H1 (cell line): ENCODE data around the gene RBCK1. TPM values are rescaled to one million over a fixed set of nuclear protein-coding genes. Genes with fewer than 3 reads are reported as not detected.
A peak's percentile ranks its signal among the peaks of the same experiment; 100 is the strongest.

Source experiments
- CTCF ChIA-PET: fragments of 300-600 bp; sonication (Branson Sonifier 250); formaldehyde crosslinking; loops from one replicate; lab custom pipeline; 2021; ENCODE audit not compliant: partially characterized antibody; lab: Charles Lee
- POLR2A ChIA-PET: fragments of 300-600 bp; sonication (Branson Sonifier 250); formaldehyde crosslinking; loops from one replicate; lab custom pipeline; 2021; ENCODE audit warnings: inconsistent platforms; ENCODE audit not compliant: partially characterized antibody; lab: Charles Lee
- DNase-seq, 2 experiments: peaks; one replicate each; pipeline versions ENCODE4 v3.0.0 to v3.0.0-alpha.2; 2010 to 2022; ENCODE audit warnings: low spot score in 2 of 2, low read depth in 1 of 2, mixed read lengths in 1 of 2
- FAIRE-seq: peaks from 2 replicates; lab custom pipeline; 2011; peaks lifted over from hg19 to GRCh38; lab: Jason Lieb, UNC
- H2AFZ ChIP-seq: 2 replicates; pipeline ENCODE4 v1.8.1; 2012; ENCODE audit warnings: low read length, inconsistent platforms
- H2AK5ac ChIP-seq: 2 replicates; pipeline ENCODE4 v1.6.1; 2013; ENCODE audit warnings: low read depth, low read length
- H2BK120ac ChIP-seq: replicated peaks from 2 replicates; pipeline ENCODE3; 2013; ENCODE audit warnings: low read depth, low read length, inconsistent platforms
- H2BK12ac ChIP-seq: 2 replicates; pipeline ENCODE4 v1.6.1; 2013; ENCODE audit warnings: low read depth, low read length
- H2BK15ac ChIP-seq: 2 replicates; pipeline ENCODE4 v1.6.1; 2013; ENCODE audit warnings: low read length
- H2BK20ac ChIP-seq: 2 replicates; pipeline ENCODE4 v1.6.1; 2013; ENCODE audit warnings: low read length
- H2BK5ac ChIP-seq: 2 replicates; pipeline ENCODE4 v1.6.1; 2013; ENCODE audit warnings: low read depth, low read length
- H3K14ac ChIP-seq: 2 replicates; pipeline ENCODE4 v1.6.1; 2013; ENCODE audit warnings: inconsistent platforms; ENCODE audit not compliant: insufficient read length
- H3K18ac ChIP-seq: 2 replicates; pipeline ENCODE4 v1.6.1; 2013; ENCODE audit warnings: low read length; ENCODE audit errors: extremely low read depth
- H3K23ac ChIP-seq: 2 replicates; pipeline ENCODE4 v1.6.1; 2013; ENCODE audit warnings: inconsistent platforms; ENCODE audit not compliant: insufficient read length
- H3K23me2 ChIP-seq: 2 replicates; pipeline ENCODE4 v1.6.1; 2013; ENCODE audit warnings: low read depth, low read length
- H3K27ac ChIP-seq: 2 replicates; pipeline ENCODE4 v1.6.1; 2011; ENCODE audit warnings: low read depth, low read length, inconsistent platforms
- H3K27me3 ChIP-seq, 4 experiments: replicated peaks in 1 of 4; 1 replicate in 1 of 4; 2 replicates in 3 of 4; pipeline versions ENCODE4 v1.6.1 to v1.8.1; 2011 to 2013; ENCODE audit warnings: low read length in 3 of 4, mild to moderate bottlenecking in 3 of 4, inconsistent platforms in 2 of 4, mixed read lengths in 2 of 4, moderate library complexity in 1 of 4; ENCODE audit not compliant: control insufficient read depth in 3 of 4, insufficient read depth in 3 of 4; ENCODE audit errors: extremely low read depth in 1 of 4
- H3K36me3 ChIP-seq, 4 experiments: 2 replicates each; pipeline versions ENCODE4 v1.6.1 to v1.8.1; 2011 to 2013; ENCODE audit warnings: mild to moderate bottlenecking in 4 of 4, low read length in 3 of 4, moderate library complexity in 2 of 4, control low read depth in 1 of 4, inconsistent platforms in 1 of 4; ENCODE audit not compliant: insufficient read depth in 4 of 4, control insufficient read depth in 2 of 4
- H3K4ac ChIP-seq: replicated peaks from 2 replicates; pipeline ENCODE3; 2013; ENCODE audit warnings: low read length, low read depth, mixed read lengths, inconsistent platforms; ENCODE audit not compliant: insufficient read length
- H3K4me1 ChIP-seq, 4 experiments: replicated peaks in 1 of 4; 1 replicate in 1 of 4; 2 replicates in 3 of 4; pipeline versions ENCODE4 v1.6.1 to v1.8.1; 2011 to 2013; ENCODE audit warnings: low read length in 3 of 4, inconsistent platforms in 2 of 4, mixed read lengths in 1 of 4; ENCODE audit not compliant: insufficient read depth in 4 of 4, control insufficient read depth in 3 of 4
- H3K4me2 ChIP-seq, 2 experiments: 2 replicates each; pipeline versions ENCODE4 v1.6.1 to v1.8.1; 2011 to 2013; ENCODE audit warnings: low read depth in 2 of 2, low read length in 2 of 2, control low read depth in 1 of 2, inconsistent platforms in 1 of 2, mild to moderate bottlenecking in 1 of 2; ENCODE audit not compliant: insufficient read depth in 1 of 2
- H3K4me3 ChIP-seq, 4 experiments: fragments of 200-600, 300-600 bp in 1 of 4; sonication (generic), shearing (Covaris generic), sonication (Bioruptor Twin) in 1 of 4; 2 replicates each; pipeline versions ENCODE4 v1.5.1 to v1.8.1; 2011 to 2016; ENCODE audit warnings: low read length in 4 of 4, low read depth in 3 of 4, control low read depth in 2 of 4, inconsistent platforms in 2 of 4, mild to moderate bottlenecking in 2 of 4, mixed read lengths in 1 of 4, moderate library complexity in 1 of 4; ENCODE audit not compliant: insufficient read depth in 2 of 4; ENCODE audit errors: extremely low read depth in 1 of 4
- H3K56ac ChIP-seq: replicated peaks from 2 replicates; pipeline ENCODE3; 2013; ENCODE audit warnings: low read depth, mild to moderate bottlenecking, mixed read lengths, low read length, inconsistent platforms; ENCODE audit not compliant: insufficient read length
- H3K79me1 ChIP-seq: 2 replicates; pipeline ENCODE4 v1.6.1; 2013; ENCODE audit warnings: low read depth, low read length, control low read depth
- H3K79me2 ChIP-seq, 2 experiments: 2 replicates each; pipeline versions ENCODE4 v1.6.1 to v1.8.1; 2012 to 2013; ENCODE audit warnings: low read length in 2 of 2, mild to moderate bottlenecking in 2 of 2, inconsistent platforms in 1 of 2; ENCODE audit not compliant: insufficient read depth in 2 of 2, control insufficient read depth in 1 of 2
- H3K9ac ChIP-seq, 4 experiments: replicated peaks in 1 of 4; 1 replicate in 1 of 4; 2 replicates in 3 of 4; pipeline versions ENCODE4 v1.6.1 to v1.8.1; 2011 to 2013; ENCODE audit warnings: low read depth in 3 of 4, low read length in 3 of 4, control low read depth in 2 of 4, mild to moderate bottlenecking in 2 of 4, moderate library complexity in 2 of 4, inconsistent platforms in 1 of 4; ENCODE audit errors: extremely low read depth in 1 of 4
- H3K9me3 ChIP-seq, 2 experiments: 2 replicates each; pipeline versions ENCODE4 v1.6.1 to v1.8.1; 2012 to 2013; ENCODE audit warnings: mild to moderate bottlenecking in 2 of 2, moderate library complexity in 2 of 2, control low read depth in 1 of 2, inconsistent platforms in 1 of 2, low read depth in 1 of 2, low read length in 1 of 2, mixed read lengths in 1 of 2; ENCODE audit not compliant: insufficient read depth in 2 of 2
- H4K20me1 ChIP-seq, 2 experiments: replicated peaks in 1 of 2; 2 replicates each; pipeline versions ENCODE3 to v1.8.1; 2011 to 2013; ENCODE audit warnings: inconsistent platforms in 2 of 2, low read length in 2 of 2, mild to moderate bottlenecking in 1 of 2; ENCODE audit not compliant: insufficient read depth in 2 of 2, control insufficient read depth in 1 of 2
- H4K5ac ChIP-seq: 2 replicates; pipeline ENCODE4 v1.6.1; 2013; ENCODE audit warnings: low read length, low read depth, mixed read lengths, inconsistent platforms; ENCODE audit not compliant: insufficient read length
- H4K8ac ChIP-seq: 2 replicates; pipeline ENCODE4 v1.8.0; 2013; ENCODE audit warnings: mild to moderate bottlenecking, moderate library complexity, low read length, inconsistent platforms; ENCODE audit not compliant: insufficient read depth; ENCODE audit errors: extremely low read depth
- H4K91ac ChIP-seq: replicated peaks from 2 replicates; pipeline ENCODE3; 2013; ENCODE audit warnings: low read length, mixed read lengths, inconsistent platforms; ENCODE audit not compliant: insufficient read length
- BACH1 ChIP-seq: IDR thresholded peaks from 2 replicates; pipeline ENCODE4 v1.6.1; 2012; ENCODE audit warnings: low read length, improper control_type of control experiment
- E2F6 ChIP-seq: IDR thresholded peaks from 2 replicates; pipeline ENCODE4 v1.6.1; 2012; ENCODE audit warnings: inconsistent platforms
- FOSL1 ChIP-seq: IDR thresholded peaks from 2 replicates; pipeline ENCODE4 v1.6.1; 2011; ENCODE audit warnings: mild to moderate bottlenecking, low read depth, low read length, moderate library complexity; ENCODE audit not compliant: insufficient read depth
- GABPA ChIP-seq: IDR thresholded peaks from 2 replicates; pipeline ENCODE4 v1.6.1; 2011; ENCODE audit warnings: mild to moderate bottlenecking, low read length, moderate library complexity, borderline replicate concordance; ENCODE audit not compliant: insufficient read depth
- KDM5A ChIP-seq: fragments of 200-600 bp; IDR thresholded peaks from 2 replicates; pipeline ENCODE4 v1.7.1; 2012; ENCODE audit warnings: mild to moderate bottlenecking, low read length, inconsistent platforms, mixed read lengths
- NRF1 ChIP-seq: IDR thresholded peaks from 2 replicates; pipeline ENCODE4 v1.6.1; 2011; ENCODE audit warnings: mild to moderate bottlenecking, low read depth, low read length, improper control_type of control experiment
- POLR2A ChIP-seq, 2 experiments: IDR thresholded peaks; 1 replicate in 1 of 2; 2 replicates in 1 of 2; pipeline ENCODE4 v1.6.1; 2011; ENCODE audit warnings: low read depth in 2 of 2, low read length in 2 of 2, mild to moderate bottlenecking in 2 of 2; ENCODE audit errors: control extremely low read depth in 1 of 2
- SIN3A ChIP-seq, 2 experiments: IDR thresholded peaks in 1 of 2; conservative IDR thresholded peaks in 1 of 2; 2 replicates each; pipeline ENCODE4 v1.6.1; 2011 to 2012; ENCODE audit warnings: low read length in 2 of 2, improper control_type of control experiment in 1 of 2, low read depth in 1 of 2, mild to moderate bottlenecking in 1 of 2
- SP4 ChIP-seq: IDR thresholded peaks from 2 replicates; pipeline ENCODE4 v1.6.1; 2012; ENCODE audit warnings: low read length, inconsistent platforms
- WGBS, 2 experiments: shearing (Covaris generic) in 1 of 2; methylation state at CpG; one replicate each; pipeline versions ENCODE4 v1.1.6 to v1.1.7; 2013 to 2015; ENCODE audit warnings: low lambda C conversion rate in 2 of 2, mixed read lengths in 2 of 2, inconsistent platforms in 1 of 2, low coverage in 1 of 2, missing lambda C conversion rate in 1 of 2; ENCODE audit not compliant: insufficient replicate concordance in 2 of 2, insufficient coverage in 1 of 2, insufficient read length in 1 of 2; ENCODE audit errors: extremely low coverage in 1 of 2, missing lambda C conversion rate in 1 of 2; 5-methylcytosine and 5-hydroxymethylcytosine counted together
- polyA plus RNA-seq, 7 experiments: library from polyadenylated mRNA; depleted of rRNA in 3 of 7; stranded (reverse) in 5 of 7; unstranded in 2 of 7; fragments of >200 nt in 5 of 7; fragments of 200-250 nt in 2 of 7; gene quantifications; 1 replicate in 5 of 7; 2 replicates in 1 of 7; 4 replicates in 1 of 7; pipeline versions ENCODE4 v1.2.1 to v1.2.3, GENCODE V29; 2011 to 2013; ENCODE audit warnings: missing spikeins in 2 of 7, mixed read lengths in 2 of 7
- total RNA-seq: library from RNA; stranded (reverse); fragmentation: NEBNext Ultra II Directional; extraction: Animal tissue kit (Norgen Biotek cat#: 25700); gene quantifications from 2 replicates; pipeline ENCODE4 v1.2.1, GENCODE V29; 2021

The RBCK1 gene
- total and polyA plus RNA-seq, 2 of the 8 experiments (the other 6 are each of a cell fraction or from before 2014, with no cell fraction given) = 43.1 to 54.7 TPM

DNA sequence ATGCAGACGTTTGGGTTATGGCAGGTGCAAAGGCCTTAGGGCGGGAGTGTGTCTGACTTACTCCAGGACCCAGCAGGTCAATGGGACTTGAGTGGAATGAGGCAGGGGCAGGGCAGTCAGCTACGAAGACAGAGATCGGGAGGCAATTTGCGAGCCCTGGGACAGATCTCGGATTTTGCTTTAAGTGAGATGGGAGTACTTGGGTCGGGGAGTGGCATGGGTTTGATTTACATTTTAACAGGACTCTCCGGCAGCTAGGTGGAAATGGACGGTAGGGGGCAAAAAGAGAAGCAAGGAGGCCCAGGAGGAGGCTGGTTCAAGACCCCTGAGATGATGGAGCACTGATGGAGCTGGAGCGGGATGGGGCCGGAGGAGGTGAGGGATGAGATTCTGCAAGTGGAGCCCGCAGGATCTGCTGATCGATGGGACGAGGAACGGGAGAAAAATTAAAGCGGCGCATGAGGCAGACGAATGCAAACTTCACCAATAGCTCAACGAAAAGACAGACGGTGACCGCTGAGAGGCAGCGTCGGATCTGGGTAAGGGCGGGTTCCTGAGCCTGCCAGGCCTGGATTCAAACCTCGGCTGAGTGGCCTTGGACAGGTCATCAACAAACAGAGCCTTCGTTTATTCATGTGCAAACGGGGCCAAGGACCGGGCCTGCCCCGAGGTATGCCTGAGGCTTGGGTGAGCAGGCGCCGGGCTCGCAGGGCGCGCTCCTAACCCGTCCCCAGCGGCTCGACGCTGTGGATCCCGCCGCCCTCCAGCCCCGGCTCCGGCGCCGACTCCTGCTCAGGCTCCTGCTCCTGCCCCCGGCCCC lies 756 bp upstream of the RBCK1 start:
- ChIA-PET CTCF (interaction anchor here (0.6 to 2.6 kb wide), 11 partner anchors 9 to 188 kb away, joined by 3 to 11 read pairs (median 4); partner anchors contain the start of gene TRIB3), POLR2A (interaction anchor here (0.6 to 2.6 kb wide), 25 partner anchors 9 to 343 kb away, joined by 3 to 31 read pairs (median 4); partner anchors contain the start of genes CSNK2A1, SOX12 and TRIB3)
- Histone ChIP-seq H3K23me2 (peaks cover 13% of the 10 kb centered on the region), H3K4me3 (peak overlapping the region; percentile 65 to 99 (median 72)), H2BK12ac (peak overlapping the region; percentile 39; the same call in 1 of the 2 replicates), H3K79me1 (peaks cover 12% of the 10 kb centered on the region), H3K4ac (no peak overlapping the region), H3K4me1 (peaks cover 0 to 10% (median 6%) of the 10 kb centered on the region in 4 experiments; a peak in 5 of 7 replicates), H3K14ac (no peak overlapping the region), H3K18ac (peak overlapping the region; percentile 81), H2BK20ac (peak overlapping the region; percentile 13; the same call in 1 of the 2 replicates), H3K9me3 (peaks cover 0 to 8% of the 10 kb centered on the region in 2 experiments; a peak in 3 of 4 replicates), H3K36me3 (peaks cover 0 to 20% (median 9%) of the 10 kb centered on the region in 4 experiments; a peak in 6 of 8 replicates), H4K8ac (peak overlapping the region; percentile 91), H3K27ac (peak overlapping the region; percentile 45; the same call in 1 of the 2 replicates), H2BK15ac (peak overlapping the region; percentile 18; the same call in 1 of the 2 replicates), H4K5ac (peak overlapping the region; percentile 2), H2BK120ac (no peak overlapping the region), H2AK5ac (no peak overlapping the region), H3K56ac (no peak overlapping the region), H4K20me1 (peaks cover 0 to 4% of the 10 kb centered on the region in 2 experiments), H4K91ac (no peak overlapping the region), H2AFZ (peak overlapping the region; percentile 36; the same call in 1 of the 2 replicates), H2BK5ac (peak overlapping the region; percentile 91), H3K4me2 (peak overlapping the region; percentile 45 to 83), H3K23ac (no peak overlapping the region), H3K27me3 (no peaks in the 10 kb centered on the region), H3K9ac (peak overlapping the region in 3 of 4 experiments; percentile 16 to 35 (median 34); a peak in 4 of 7 replicates), H3K79me2 (peaks cover 0 to 30% of the 10 kb centered on the region in 2 experiments; a peak in 2 of 4 replicates)
- peak; percentile 72 to 88 for DNase-seq
- FAIRE-seq = peak; percentile 74
- 3% methylated on average over 30 of the region's 45 CpGs; no CpG with 5 or more reads in 1 of the 2 experiments for WGBS, 2 experiments
- TF ChIP-seq E2F6 (0 out of 2 replicates have a peak, but pooled peaks have one; percentile 15), GABPA (no peak), FOSL1 (no peak), BACH1 (no peak), POLR2A (IDR thresholded peaks at IDR 0.05; ENCODE audit: control extremely low read depth in 1 of 2, low read depth in 2 of 2, low read length in 2 of 2) (peak; percentile 60 to 76), SP4 (no peak), NRF1 (no peak), KDM5A (no peak), SIN3A (conservative IDR thresholded peaks at IDR 0.05 in 1 of 2, IDR thresholded peaks at IDR 0.05 in 1 of 2; ENCODE audit: low read depth in 1 of 2, low read length in 2 of 2) (peak; percentile 35 to 71; a peak in 2 of 4 replicates)
